GM18507 (cell line): ENCODE measurements around the gene PLAC9.
"Not testable (repeated sequence)": the region's sequence is repeated elsewhere in the genome, so short reads cannot be mapped to it uniquely, and the experiment has no call there.

Experiments used
- DNase-seq: peaks from one replicate; pipeline ENCODE4 v3.0.0; 2011; ENCODE audit warnings: low read depth; ENCODE audit not compliant: insufficient read length; ENCODE audit errors: extremely low spot score
- FAIRE-seq: peaks from 2 replicates; lab custom pipeline; 2011; peaks lifted over from hg19 to GRCh38; lab: Jason Lieb, UNC

Gene PLAC9, protein sequence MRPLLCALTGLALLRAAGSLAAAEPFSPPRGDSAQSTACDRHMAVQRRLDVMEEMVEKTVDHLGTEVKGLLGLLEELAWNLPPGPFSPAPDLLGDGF

DNA sequence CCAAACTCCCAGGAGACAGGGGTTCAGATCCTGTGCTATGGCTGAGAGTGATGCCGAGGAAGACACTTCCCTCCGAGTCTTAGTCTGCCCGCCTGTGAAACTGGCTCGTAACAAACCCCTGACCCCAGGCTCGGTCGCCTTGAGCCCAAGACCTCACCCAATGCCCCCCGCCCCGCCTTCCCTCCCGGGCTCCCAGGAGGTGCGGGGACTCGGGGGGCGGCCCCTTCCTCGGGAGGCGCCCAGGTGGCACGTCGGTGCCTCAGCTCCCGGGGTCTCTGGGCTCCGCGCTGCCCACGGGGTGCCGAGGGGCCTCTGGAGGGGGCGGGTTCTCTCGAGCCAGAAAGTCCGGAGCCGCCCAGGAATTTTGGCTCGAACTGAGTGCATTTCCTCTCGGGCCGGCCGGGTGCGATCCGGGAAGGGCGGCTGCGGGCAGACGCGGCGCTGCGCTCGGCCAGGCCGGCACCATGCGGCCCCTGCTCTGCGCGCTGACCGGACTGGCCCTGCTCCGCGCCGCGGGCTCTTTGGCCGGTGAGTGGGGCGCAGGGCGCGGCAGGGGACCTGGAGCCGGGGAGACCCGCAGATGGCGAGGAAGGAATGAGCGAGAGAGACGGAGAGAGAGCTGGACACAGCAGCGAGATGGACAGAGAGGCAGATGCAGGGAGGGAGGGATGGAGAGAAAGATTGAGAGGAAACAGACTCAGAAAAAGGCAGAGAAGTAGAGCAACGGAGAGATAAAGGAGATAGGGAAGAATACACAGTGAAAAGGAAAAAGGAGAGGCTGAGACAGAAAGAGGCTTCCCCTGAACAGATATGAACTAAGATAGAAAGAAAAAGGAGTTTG, at the start of gene PLAC9:
TSS of gene PLAC9 (plus strand) at position 432 of the 841 bp plus-strand sequence. CDS start at position 465, 33 bp downstream.
- DNase-seq (no peak), FAIRE-seq (no peak)

DNA sequence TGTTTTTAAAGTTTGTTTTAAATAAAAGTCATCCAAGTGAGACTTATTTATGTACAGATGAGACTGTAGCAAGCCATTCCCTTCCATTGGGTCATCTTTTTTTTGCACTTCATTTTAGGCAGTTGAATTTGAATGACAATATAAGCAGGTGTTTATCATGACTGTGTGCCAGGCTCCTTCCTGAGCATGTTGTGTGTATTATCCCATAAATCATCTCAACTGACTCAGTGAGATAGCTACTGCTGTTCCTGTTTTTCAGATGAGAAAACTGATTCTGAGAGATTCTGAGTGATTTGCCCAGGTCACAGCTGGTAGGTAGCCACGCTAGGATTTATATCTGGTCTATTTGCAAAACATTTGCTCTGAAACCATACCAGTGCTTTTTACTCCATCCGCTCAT, 42.4 kb upstream of the PLAC9 start:
- DNase-seq (no peak), FAIRE-seq (no peak)

DNA sequence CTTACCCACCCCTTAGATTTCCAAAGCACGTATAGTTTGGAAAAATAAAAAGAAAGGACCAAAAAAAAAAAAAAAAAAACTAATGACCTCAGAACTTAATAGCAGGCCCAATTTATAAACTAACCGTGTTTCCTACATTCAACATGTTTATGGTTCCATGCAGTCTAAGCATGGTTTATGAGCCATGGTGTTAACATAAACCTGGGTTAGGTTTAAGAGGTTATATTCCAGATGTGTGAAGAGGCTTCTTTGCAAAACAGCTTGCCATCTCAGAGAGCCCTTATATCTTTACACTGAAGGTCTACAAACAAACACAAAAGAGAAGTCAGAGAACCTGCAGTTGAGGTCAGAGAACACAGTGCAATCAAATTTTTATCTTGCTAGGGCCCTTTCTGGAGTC, 38.3 kb upstream of the PLAC9 start:
- DNase-seq (no peak), FAIRE-seq (no peak)

- FAIRE-seq, DNase-seq: not testable (repeated sequence)
Observed at GRCh38 chr10:80098272-80098671, 34.3 kb upstream of the PLAC9 start.

DNA sequence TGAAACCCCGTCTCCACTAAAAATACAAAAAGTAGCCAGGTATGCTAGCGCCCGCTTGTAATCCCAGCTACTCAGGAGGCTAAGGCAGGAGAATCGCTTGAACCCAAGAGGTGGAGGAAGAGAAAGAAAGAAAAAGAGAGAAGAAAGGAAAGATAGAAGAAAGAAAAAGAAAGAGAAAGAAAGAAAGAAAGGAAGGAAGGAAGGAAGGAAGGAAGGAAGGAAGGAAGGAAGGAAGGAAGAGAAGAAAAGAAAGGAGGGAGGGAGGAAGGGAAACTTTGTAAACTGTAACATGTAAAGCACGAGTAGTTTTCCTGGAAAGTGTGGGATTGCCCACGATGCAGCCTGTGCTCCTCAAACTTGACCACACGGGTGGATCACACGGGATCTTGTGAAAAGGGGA, 33.2 kb upstream of the PLAC9 start:
- DNase-seq, FAIRE-seq: not testable (repeated sequence)

DNA sequence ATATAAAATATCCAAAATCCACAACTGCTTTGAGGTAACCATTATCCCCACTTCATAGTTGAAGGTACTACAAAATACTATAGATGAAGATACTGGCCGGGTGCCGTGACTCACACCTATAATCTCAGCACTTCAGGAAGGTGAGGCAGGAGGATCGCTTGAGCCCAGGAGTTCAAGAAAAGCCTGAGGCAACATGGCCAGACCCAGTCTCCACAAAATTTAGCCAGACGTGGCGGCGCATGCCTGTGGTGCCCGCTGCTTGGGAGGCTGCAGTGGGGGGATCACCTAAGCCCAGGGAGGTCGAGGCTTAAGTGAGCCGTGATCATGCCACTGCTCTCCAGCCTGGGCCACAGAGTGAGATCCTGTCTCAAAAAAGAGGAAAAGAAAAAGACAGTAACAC, 32.4 kb upstream of the PLAC9 start:
- DNase-seq (no peak), FAIRE-seq (no peak)

DNA sequence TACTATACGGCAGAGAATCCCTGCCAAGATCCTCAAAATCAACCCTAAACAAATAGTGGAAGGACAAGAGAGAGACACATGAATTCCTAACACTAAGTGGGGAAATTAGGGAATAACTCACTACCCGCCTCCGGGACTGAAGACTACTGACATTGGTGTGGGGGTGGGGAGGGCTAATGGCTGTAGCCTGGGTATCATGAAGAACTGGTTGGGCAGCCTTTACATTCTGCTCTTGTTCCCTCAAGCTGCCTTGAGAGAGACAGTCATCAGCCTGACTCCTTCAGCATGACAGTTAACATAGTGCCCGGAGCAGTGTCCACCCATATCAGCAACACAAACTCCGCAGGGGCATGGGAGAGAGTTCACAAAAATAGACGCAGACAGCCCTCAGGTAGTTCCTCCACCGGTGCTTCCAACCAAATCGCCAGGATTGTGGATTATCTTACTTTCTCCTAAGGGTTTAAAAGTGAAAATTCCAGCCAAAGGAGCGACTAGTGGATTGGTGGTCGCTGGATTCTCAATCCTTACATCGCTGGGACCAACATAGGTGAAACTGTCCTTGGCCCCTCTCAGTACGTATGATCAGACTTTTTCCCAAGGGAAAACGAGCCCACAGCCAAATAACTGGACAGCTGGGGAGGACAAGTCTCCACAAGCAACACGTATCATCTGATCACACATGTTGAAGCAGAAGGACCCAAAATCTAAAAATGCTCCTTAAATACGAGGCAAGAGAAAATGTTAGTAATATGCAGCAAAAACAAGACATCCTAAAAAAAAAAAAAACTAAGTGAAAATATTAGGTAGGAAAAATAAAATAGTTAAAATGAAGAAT, 31.5 kb upstream of the PLAC9 start:
- no peak for DNase-seq
- FAIRE-seq = no peak

DNA sequence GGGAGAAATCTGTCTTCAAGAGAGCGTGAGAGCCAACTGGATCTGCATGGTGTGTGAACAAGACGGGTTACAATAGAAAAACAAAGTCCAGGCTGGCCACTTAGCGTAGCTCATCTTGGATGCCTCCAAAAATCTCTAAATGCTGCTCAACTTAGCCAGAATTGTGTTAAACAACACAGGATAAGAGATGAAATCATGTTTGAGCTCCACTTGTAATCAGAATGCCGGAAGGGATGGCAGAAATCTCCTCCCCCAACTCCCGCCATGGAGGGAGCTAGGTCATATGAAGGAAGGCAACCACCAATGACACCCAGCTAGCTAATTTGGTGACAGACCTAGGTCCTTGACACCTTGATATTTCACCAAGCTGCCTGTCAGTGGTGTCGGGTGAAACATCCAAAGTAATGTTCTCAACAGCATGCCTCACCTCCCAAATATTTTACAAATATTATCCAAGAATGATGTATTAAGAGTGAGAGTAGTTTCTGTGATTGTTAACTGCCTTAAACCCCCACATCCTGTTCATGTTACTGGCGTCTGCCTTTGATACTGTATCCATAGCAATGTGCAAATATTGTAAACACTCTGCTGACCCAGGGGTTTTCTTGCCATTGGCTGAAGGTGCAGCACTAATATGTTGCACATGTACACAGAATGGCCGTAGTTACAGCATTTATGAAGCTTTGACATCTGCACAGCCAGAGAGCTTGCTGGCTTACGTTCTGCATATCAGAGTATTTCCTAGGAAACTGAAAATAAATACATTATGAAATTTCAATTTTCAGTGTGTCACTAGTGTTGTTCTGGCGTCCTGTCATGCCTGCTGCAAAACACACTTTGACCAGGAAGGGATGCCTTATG, 28.2 kb upstream of the PLAC9 start:
- no peak for DNase-seq
- FAIRE-seq = no peak

DNA sequence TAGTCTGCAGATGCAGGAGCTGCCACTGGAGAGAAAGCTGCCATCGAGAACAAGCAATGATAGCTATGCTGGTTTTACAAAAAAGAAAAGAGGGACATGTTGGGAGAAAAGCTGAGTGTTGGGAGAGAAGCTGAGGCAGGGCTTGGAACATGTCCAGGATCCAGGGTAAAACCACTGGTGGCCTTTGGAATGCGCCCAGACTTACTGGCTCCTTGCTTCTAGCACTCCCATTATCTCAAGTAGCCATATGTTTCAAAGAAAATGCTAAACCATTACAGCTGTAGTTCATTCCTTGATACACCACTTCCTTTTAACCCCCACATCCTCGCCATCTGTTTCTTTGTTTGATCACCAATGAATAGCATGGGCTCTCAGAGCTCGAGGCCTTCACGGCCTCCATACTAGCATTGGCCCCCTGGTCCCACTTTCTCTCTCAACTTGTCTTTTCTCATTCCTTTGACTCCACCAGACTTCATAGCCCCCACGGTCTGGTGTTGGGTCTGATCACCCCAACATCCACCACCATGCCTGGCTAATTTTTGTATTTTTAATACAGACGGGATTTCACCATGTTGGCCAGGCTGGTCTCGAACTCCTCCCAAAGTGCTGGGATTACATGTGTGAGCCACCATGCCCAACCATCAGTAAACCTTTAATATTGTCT, 23.8 kb upstream of the PLAC9 start:
- no peak for DNase-seq
- FAIRE-seq = no peak

DNA sequence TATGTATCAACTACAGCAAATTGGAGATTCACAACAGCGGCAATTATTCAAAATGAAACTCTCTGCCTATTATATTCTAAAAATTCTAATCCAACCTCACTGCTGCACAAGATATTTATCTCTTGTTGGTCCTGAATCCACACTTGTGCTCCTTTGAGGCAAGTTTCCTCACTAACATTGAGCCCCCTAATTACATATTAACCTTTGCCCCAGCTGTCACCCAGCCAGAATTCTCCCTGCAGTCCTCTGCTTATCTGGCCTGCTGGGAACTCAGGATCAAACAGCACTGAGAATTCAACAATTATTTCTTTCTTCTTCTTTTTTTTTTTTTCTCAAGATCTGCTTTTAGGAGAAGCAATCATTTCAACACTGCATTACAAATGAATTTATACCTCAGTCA, 21.5 kb upstream of the PLAC9 start:
- DNase-seq = no peak

GRCh38 chr10:80118669-80119068, 13.9 kb upstream of the PLAC9 start:
- DNase-seq = no peak
- no peak for FAIRE-seq

More for the DNA sequence above, 21.5 kb upstream of the PLAC9 start:
- no peak for FAIRE-seq

DNA sequence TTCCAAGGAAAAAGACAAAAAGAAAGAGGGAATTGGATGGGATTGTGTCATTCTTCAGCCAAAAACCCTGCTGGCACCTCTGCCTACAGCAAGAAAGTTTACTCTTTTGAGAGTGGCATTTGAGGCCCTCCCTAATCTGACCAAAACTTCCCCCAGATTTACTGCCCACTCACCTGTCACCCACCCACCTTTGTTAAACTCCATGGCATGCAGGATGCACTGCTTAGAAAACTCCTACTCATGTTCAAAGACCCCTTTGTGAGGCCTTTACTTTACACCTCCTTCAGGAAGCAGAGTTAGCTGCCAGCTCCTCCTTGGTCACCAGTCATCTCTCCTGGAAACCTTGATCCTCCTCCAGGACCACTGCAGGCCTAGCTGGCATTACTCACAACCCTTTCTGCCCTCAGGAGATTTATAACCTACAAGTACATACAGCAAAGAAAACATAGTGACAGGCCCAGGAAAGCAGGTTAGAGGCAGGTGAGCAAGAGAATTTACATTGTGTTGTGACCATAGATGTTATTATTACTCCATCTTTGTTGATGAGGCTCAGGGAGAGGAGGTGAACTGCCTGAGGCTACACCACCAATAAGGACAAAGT, 10.3 kb upstream of the PLAC9 start:
- DNase-seq (no peak), FAIRE-seq (no peak)

DNA sequence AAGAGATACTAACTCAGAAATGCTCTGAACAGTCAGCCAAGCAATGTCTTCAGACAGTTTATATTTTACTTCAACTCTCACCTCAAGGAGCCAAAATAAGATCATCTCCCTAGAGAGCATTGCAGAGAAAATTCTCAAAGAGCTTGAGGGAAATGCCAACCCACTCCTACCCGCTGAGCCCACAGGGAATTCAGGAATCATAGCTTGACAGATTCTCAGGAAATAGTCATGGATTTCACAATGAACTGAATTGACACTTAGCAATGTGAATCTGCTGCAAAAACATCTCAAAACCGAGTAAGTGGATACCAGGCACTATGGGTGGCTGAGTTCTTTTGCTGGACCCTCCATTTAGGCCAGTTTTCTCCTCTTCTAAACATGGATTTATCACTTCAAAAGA, 9.8 kb upstream of the PLAC9 start:
- FAIRE-seq (no peak), DNase-seq (no peak)

- FAIRE-seq (no peak), DNase-seq (no peak)
Observed at GRCh38 chr10:80126876-80127275, 5.7 kb upstream of the PLAC9 start.

- DNase-seq (no peak), FAIRE-seq (no peak)
Observed at GRCh38 chr10:80131499-80131901, 1.0 kb upstream of the PLAC9 start.

- FAIRE-seq (no peak), DNase-seq (no peak)
Observed at GRCh38 chr10:80133206-80133605, 676 bp downstream of the PLAC9 start.

- DNase-seq, FAIRE-seq: not testable (repeated sequence)
Observed at GRCh38 chr10:80133687-80134086, 1.2 kb downstream of the PLAC9 start.

- FAIRE-seq = no peak
- DNase-seq = no peak
Observed at GRCh38 chr10:80136134-80136571, 3.6 kb downstream of the PLAC9 start.
